NCI-H748 (cell line): Measurements from ENCODE around the gene RASA3.

Experiments used
- DNase-seq: peaks from one replicate; lab custom pipeline; 2025; ENCODE audit not compliant: unreplicated experiment; lab: John Stamatoyannopoulos, UW

The RASA3 gene

DNA sequence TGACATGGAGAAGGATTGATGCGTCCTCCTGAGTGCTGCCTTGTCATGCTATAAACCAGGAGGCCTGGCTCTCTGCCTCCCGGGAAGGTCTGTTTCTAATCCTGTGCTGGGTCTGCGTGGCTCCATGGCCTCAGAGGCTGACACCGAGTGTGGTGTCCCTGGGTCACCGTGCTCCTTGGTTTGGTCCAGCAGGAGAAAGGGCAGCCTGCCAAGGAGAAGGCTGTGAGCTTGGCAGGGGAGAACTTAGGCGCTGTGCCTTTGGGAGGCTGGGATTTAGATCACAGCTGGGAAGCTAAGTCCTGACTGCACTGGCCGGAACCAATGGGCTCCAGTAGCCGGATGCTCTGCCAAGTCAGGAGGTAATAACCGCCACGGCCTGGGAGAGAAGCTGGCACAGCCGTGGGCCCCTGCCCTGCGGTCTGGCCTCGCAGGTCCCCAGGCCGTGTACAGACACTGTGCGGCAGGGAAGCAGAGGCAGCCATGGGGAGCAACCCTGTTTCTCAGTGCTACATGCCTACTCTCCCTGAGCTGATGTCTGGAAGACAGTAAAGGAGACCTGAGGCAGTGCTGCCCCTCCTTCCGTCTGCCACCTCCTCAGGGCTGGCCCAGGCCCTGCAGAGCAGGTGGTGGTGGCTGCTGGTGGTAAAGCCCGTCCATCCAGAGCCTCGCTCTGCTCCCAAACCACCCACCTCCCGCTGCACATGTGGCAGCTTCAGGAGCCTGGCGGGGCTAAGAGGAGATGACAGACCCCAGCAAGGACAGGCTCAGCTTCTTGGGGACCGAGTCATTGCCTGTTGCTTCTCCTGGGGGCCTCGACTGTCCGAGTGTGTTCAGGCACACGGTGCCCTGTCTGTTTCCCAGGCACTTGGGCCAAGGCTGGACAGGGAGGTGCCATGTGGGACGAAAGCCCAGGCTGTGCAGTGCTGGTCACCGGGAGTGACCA lies 203.5 kb downstream of the RASA3 start:
- no peak for DNase-seq
